IMR-90 (cell line): ENCODE measurements around the gene PDZD7. TPM values are rescaled to one million over a fixed set of nuclear protein-coding genes. Genes with fewer than 3 reads are reported as not detected.

Source experiments
- ATAC-seq: fragments of 200-7000 bp; cut with Tn5 transposase; 2 replicates; pipeline ENCODE4 v1.9.1; 2020; ENCODE audit warnings: low read depth, mild to moderate bottlenecking, moderate library complexity
- BruUV-seq: library from RNA; stranded (reverse); fragments of 400-500 nt; replicated peaks from 2 replicates; lab custom pipeline; 2021; lab: Mats Ljungman, UMichigan
- CTCF ChIA-PET: fragments of 300-600 bp; formaldehyde crosslinking; extraction: SDS; loops from one replicate; lab custom pipeline; 2021; ENCODE audit warnings: antibody characterized with exemption; lab: Yijun Ruan, JAX
- POLR2A ChIA-PET: fragments of 300-600 bp; sonication (Branson Sonifier 250); formaldehyde crosslinking; loops from one replicate; lab custom pipeline; 2022; ENCODE audit warnings: antibody characterized with exemption; ENCODE audit not compliant: unreplicated experiment; lab: Charles Lee
- DNase-seq: peaks from one replicate; pipeline ENCODE4 v3.0.0; 2013
- H2AFZ ChIP-seq: replicated peaks from 2 replicates; pipeline ENCODE3; 2013; ENCODE audit warnings: low read length, mild to moderate bottlenecking; ENCODE audit not compliant: poor library complexity
- H2AK5ac ChIP-seq: 2 replicates; pipeline ENCODE4 v1.6.1; 2013; ENCODE audit warnings: low read depth, low read length, inconsistent platforms
- H2AK9ac ChIP-seq: replicated peaks from 2 replicates; pipeline ENCODE3; 2013; ENCODE audit warnings: mild to moderate bottlenecking, low read depth, low read length, moderate library complexity; ENCODE audit not compliant: poor library complexity
- H2BK120ac ChIP-seq: 2 replicates; pipeline ENCODE4 v1.6.1; 2013; ENCODE audit warnings: low read depth, low read length, inconsistent platforms
- H2BK15ac ChIP-seq: 3 replicates; pipeline ENCODE4 v1.6.1; 2013; ENCODE audit warnings: low read depth, low read length, inconsistent platforms
- H2BK20ac ChIP-seq: 2 replicates; pipeline ENCODE4 v1.6.1; 2013; ENCODE audit warnings: low read depth, mild to moderate bottlenecking, inconsistent platforms, low read length, moderate library complexity
- H2BK5ac ChIP-seq: 2 replicates; pipeline ENCODE4 v1.6.1; 2013; ENCODE audit warnings: mild to moderate bottlenecking, low read depth, low read length, inconsistent platforms; ENCODE audit not compliant: poor library complexity, severe bottlenecking
- H3K14ac ChIP-seq: replicated peaks from 2 replicates; pipeline ENCODE4 v1.6.1; 2013; ENCODE audit warnings: low read depth, low read length, inconsistent platforms
- H3K18ac ChIP-seq: 2 replicates; pipeline ENCODE4 v1.6.1; 2013; ENCODE audit warnings: low read depth, low read length, control low read depth
- H3K23ac ChIP-seq: 2 replicates; pipeline ENCODE4 v1.6.1; 2013; ENCODE audit warnings: low read depth, low read length, inconsistent platforms
- H3K27ac ChIP-seq: 2 replicates; pipeline ENCODE4 v1.5.1; 2013; ENCODE audit warnings: mild to moderate bottlenecking, control low read depth, low read length; ENCODE audit not compliant: insufficient read depth
- H3K27me3 ChIP-seq: 2 replicates; pipeline ENCODE4 v1.6.1; 2013; ENCODE audit warnings: low read length; ENCODE audit not compliant: control insufficient read depth, insufficient read depth
- H3K36me3 ChIP-seq: 2 replicates; pipeline ENCODE4 v1.6.1; 2013; ENCODE audit warnings: low read length, mixed read lengths; ENCODE audit not compliant: control insufficient read depth, insufficient read depth
- H3K4ac ChIP-seq: 2 replicates; pipeline ENCODE4 v1.6.1; 2013; ENCODE audit warnings: low read depth, low read length, inconsistent platforms
- H3K4me1 ChIP-seq: 2 replicates; pipeline ENCODE4 v1.6.1; 2013; ENCODE audit warnings: low read length, mixed read lengths; ENCODE audit not compliant: control insufficient read depth, insufficient read depth
- H3K4me2 ChIP-seq: 2 replicates; pipeline ENCODE4 v1.6.1; 2013; ENCODE audit warnings: low read depth, mild to moderate bottlenecking, control low read depth, low read length, moderate library complexity
- H3K4me3 ChIP-seq: 2 replicates; pipeline ENCODE4 v1.5.1; 2013; ENCODE audit warnings: low read depth, mild to moderate bottlenecking, control low read depth, low read length, moderate library complexity; ENCODE audit not compliant: insufficient read depth
- H3K56ac ChIP-seq: 2 replicates; pipeline ENCODE4 v1.6.1; 2013; ENCODE audit warnings: low read length, inconsistent platforms; ENCODE audit not compliant: insufficient read depth; ENCODE audit errors: extremely low read depth
- H3K79me1 ChIP-seq, 2 experiments: 2 replicates each; pipeline ENCODE4 v1.6.1; 2013; ENCODE audit warnings: low read length in 2 of 2, inconsistent platforms in 1 of 2, low read depth in 1 of 2
- H3K9ac ChIP-seq: 2 replicates; pipeline ENCODE4 v1.6.1; 2013; ENCODE audit warnings: low read depth, low read length, control low read depth
- H3K9me1 ChIP-seq: 2 replicates; pipeline ENCODE4 v1.6.1; 2013; ENCODE audit warnings: low read length, inconsistent platforms; ENCODE audit not compliant: insufficient read depth
- H3K9me3 ChIP-seq: 2 replicates; pipeline ENCODE4 v1.6.1; 2013; ENCODE audit warnings: low read length; ENCODE audit not compliant: control insufficient read depth, insufficient read depth
- H4K20me1 ChIP-seq: 2 replicates; pipeline ENCODE4 v1.6.1; 2013; ENCODE audit warnings: low read length, inconsistent platforms; ENCODE audit not compliant: insufficient read depth
- H4K5ac ChIP-seq: 2 replicates; pipeline ENCODE4 v1.6.1; 2013; ENCODE audit warnings: mild to moderate bottlenecking, low read depth, low read length, control low read depth
- H4K8ac ChIP-seq, 2 experiments: 2 replicates each; pipeline ENCODE4 v1.6.1; 2013; ENCODE audit warnings: low read depth in 2 of 2, low read length in 2 of 2, control low read depth in 1 of 2, inconsistent platforms in 1 of 2
- H4K91ac ChIP-seq: 2 replicates; pipeline ENCODE4 v1.6.1; 2013; ENCODE audit warnings: low read depth, low read length, inconsistent platforms; ENCODE audit not compliant: insufficient read depth
- BHLHE40 ChIP-seq: fragments of 150-350 bp; IDR thresholded peaks from 2 replicates; pipeline ENCODE4 v1.6.1; 2016; ENCODE audit warnings: mild to moderate bottlenecking, low read depth, low read length
- CEBPB ChIP-seq: IDR thresholded peaks from 2 replicates; pipeline ENCODE4 v1.6.1; 2012; ENCODE audit warnings: low read depth, low read length, improper control_type of control experiment
- CHD1 ChIP-seq: IDR thresholded peaks from 2 replicates; pipeline ENCODE4 v1.6.1; 2012; ENCODE audit warnings: low read depth, low read length, improper control_type of control experiment
- FOS ChIP-seq: fragments of 150-350 bp; IDR thresholded peaks from 2 replicates; pipeline ENCODE4 v1.6.1; 2016; ENCODE audit warnings: low read depth, low read length
- MAFK ChIP-seq: IDR thresholded peaks from 2 replicates; pipeline ENCODE4 v1.6.1; 2012; ENCODE audit warnings: low read depth, low read length, improper control_type of control experiment
- MXI1 ChIP-seq: IDR thresholded peaks from 2 replicates; pipeline ENCODE4 v1.6.1; 2012; ENCODE audit warnings: low read depth, mild to moderate bottlenecking, low read length, moderate library complexity, borderline replicate concordance
- NFE2L2 ChIP-seq: fragments of 150-350 bp; IDR thresholded peaks from 2 replicates; pipeline ENCODE4 v1.6.1; 2016; ENCODE audit warnings: low read depth, mild to moderate bottlenecking, low read length
- POLR2A ChIP-seq: IDR thresholded peaks from 2 replicates; pipeline ENCODE4 v1.6.1; 2012; ENCODE audit warnings: mild to moderate bottlenecking, low read depth, low read length
- RAD21 ChIP-seq: IDR thresholded peaks from 2 replicates; pipeline ENCODE4 v1.6.1; 2012; ENCODE audit warnings: low read length, improper control_type of control experiment
- RCOR1 ChIP-seq: IDR thresholded peaks from 2 replicates; pipeline ENCODE4 v1.6.1; 2012; ENCODE audit warnings: mild to moderate bottlenecking, low read length, improper control_type of control experiment; ENCODE audit not compliant: insufficient replicate concordance
- RFX5 ChIP-seq: IDR thresholded peaks from 2 replicates; pipeline ENCODE4 v1.8.0; 2012; ENCODE audit warnings: low read depth, mild to moderate bottlenecking, low read length, moderate library complexity
- SMC3 ChIP-seq: fragments of 150-350 bp; IDR thresholded peaks from 2 replicates; pipeline ENCODE4 v1.6.1; 2016; ENCODE audit warnings: low read depth, mild to moderate bottlenecking, antibody characterized with exemption, low read length, moderate library complexity
- WGBS, 2 experiments: methylation state at CpG; one replicate each; pipeline versions ENCODE4 v1.1.5 to v1.1.7; 2013; ENCODE audit warnings: missing lambda C conversion rate in 2 of 2; ENCODE audit not compliant: insufficient read length in 1 of 2; ENCODE audit errors: extremely low coverage in 2 of 2; 5-methylcytosine and 5-hydroxymethylcytosine counted together
- dilution Hi-C: fragments of 300-500 bp; cut with HindIII; formaldehyde crosslinking; loops from one replicate; pipeline ENCODE4 v1.14.3; 2018; ENCODE audit warnings: low sequenced_read_pairs; ENCODE audit not compliant: unreplicated experiment
- in situ Hi-C: fragments of 300-500 bp; cut with MboI; formaldehyde crosslinking; loops from 3 replicates; pipeline ENCODE4 v1.14.3; 2019; ENCODE audit warnings: low sequenced_read_pairs, inconsistent platforms, mixed read lengths
- intact Hi-C: fragments of 100-400 bp; cut with micrococcal nuclease; formaldehyde crosslinking; loops from 2 replicates; pipeline ENCODE4 v1.10.0; 2022
- polyA plus RNA-seq, 3 experiments: library from polyadenylated mRNA; depleted of rRNA; stranded (reverse); fragments of >200 nt; gene quantifications; 2 replicates each; pipeline ENCODE4 v1.2.3, GENCODE V29; 2012; ENCODE audit warnings: low replicate concordance in 1 of 3
- total RNA-seq: library from RNA; depleted of rRNA; stranded (reverse); fragments of >200 nt; gene quantifications from 2 replicates; pipeline ENCODE4 v1.2.3, GENCODE V29; 2012
- TF ChIP-seq, protein P1 (sequence below): fragments of 150-350 bp; IDR thresholded peaks from 2 replicates; pipeline ENCODE4 v1.6.1; 2016; ENCODE audit warnings: low read depth, mild to moderate bottlenecking, low read length, moderate library complexity, borderline replicate concordance
- TF ChIP-seq, protein P2 (sequence below): fragments of 150-350 bp; IDR thresholded peaks from 2 replicates; pipeline ENCODE4 v1.6.1; 2017; ENCODE audit warnings: mild to moderate bottlenecking, antibody characterized with exemption, low read length, low read depth
- TF ChIP-seq, protein P3 (sequence below): conservative IDR thresholded peaks from 2 replicates; pipeline ENCODE4 v1.5.1; 2012; ENCODE audit warnings: mild to moderate bottlenecking, low read depth, low read length, improper control_type of control experiment

Gene PDZD7
- total and polyA plus RNA-seq, 2 of the 4 experiments (the other 2 are of a cell fraction): 0.90 to 1.5 TPM

DNA sequence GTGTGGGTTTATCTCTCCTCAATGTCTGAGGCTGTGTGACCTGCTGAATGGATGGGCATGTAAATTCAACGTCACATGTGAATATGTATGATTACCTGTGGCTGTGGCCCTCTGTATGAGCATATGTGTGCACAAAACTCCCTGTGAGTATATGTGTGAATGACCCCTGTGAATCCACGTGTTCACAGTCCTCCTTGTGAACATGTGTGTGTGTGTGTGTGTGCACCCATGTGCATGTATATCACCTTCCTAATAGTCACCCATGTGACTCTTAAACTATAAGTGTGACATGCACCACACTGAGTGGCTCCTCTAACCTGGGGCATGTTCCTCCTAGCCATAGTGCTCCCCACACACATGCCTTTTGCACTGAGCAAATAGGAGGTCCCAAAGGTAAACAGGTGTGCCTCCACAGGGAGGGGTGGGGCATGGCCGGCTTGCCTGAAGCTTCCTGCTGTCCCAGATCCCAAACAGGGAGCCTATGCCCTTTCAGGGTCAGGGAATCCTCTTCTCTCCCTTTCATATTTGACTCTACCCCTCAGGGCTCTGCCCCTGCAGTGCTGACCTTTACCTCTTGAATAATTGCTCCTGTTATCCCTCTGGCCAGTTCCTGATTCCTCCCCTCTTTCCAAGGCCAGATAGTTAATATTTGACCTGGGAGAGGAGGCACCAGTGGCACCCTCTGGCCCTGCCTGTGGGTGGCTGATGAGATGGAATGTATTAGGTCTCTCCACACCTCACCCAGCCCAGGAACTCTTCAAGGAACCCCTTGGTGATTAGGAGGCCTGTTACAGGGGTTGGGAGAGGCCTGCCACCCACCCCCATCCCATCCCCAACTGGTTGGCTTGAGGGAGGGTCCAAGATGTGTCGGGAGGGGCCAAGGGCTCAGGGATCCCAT, 59.8 kb downstream of the PDZD7 start:
- no peak for ATAC-seq
- CTCF ChIA-PET: no interaction called here
- TF ChIP-seq MAFK: no peak
- no peak for TF ChIP-seq RCOR1
- TF ChIP-seq BHLHE40: no peak
- TF ChIP-seq MXI1: no peak
- TF ChIP-seq, protein P1, sequence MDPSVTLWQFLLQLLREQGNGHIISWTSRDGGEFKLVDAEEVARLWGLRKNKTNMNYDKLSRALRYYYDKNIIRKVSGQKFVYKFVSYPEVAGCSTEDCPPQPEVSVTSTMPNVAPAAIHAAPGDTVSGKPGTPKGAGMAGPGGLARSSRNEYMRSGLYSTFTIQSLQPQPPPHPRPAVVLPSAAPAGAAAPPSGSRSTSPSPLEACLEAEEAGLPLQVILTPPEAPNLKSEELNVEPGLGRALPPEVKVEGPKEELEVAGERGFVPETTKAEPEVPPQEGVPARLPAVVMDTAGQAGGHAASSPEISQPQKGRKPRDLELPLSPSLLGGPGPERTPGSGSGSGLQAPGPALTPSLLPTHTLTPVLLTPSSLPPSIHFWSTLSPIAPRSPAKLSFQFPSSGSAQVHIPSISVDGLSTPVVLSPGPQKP: no peak
- TF ChIP-seq NFE2L2: no peak
- no peak for TF ChIP-seq CHD1
- no peak for TF ChIP-seq POLR2A
- no peak for TF ChIP-seq RAD21
- TF ChIP-seq SMC3: no peak
- TF ChIP-seq, protein P2, sequence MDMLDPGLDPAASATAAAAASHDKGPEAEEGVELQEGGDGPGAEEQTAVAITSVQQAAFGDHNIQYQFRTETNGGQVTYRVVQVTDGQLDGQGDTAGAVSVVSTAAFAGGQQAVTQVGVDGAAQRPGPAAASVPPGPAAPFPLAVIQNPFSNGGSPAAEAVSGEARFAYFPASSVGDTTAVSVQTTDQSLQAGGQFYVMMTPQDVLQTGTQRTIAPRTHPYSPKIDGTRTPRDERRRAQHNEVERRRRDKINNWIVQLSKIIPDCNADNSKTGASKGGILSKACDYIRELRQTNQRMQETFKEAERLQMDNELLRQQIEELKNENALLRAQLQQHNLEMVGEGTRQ: no peak
- TF ChIP-seq, protein P3, sequence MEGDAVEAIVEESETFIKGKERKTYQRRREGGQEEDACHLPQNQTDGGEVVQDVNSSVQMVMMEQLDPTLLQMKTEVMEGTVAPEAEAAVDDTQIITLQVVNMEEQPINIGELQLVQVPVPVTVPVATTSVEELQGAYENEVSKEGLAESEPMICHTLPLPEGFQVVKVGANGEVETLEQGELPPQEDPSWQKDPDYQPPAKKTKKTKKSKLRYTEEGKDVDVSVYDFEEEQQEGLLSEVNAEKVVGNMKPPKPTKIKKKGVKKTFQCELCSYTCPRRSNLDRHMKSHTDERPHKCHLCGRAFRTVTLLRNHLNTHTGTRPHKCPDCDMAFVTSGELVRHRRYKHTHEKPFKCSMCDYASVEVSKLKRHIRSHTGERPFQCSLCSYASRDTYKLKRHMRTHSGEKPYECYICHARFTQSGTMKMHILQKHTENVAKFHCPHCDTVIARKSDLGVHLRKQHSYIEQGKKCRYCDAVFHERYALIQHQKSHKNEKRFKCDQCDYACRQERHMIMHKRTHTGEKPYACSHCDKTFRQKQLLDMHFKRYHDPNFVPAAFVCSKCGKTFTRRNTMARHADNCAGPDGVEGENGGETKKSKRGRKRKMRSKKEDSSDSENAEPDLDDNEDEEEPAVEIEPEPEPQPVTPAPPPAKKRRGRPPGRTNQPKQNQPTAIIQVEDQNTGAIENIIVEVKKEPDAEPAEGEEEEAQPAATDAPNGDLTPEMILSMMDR: no peak
- no peak for TF ChIP-seq RFX5
- TF ChIP-seq CEBPB: no peak
- TF ChIP-seq FOS: no peak

More for the DNA sequence above, 59.8 kb downstream of the PDZD7 start:
- H4K8ac ChIP-seq: no peak overlapping the region
- no peaks in the 10 kb centered on the region for H3K9me3 ChIP-seq
- no peak overlapping the region for H3K9ac ChIP-seq
- H2BK5ac ChIP-seq: no peak overlapping the region
- peaks cover 12% of the 10 kb centered on the region; the same call in 1 of the 2 replicates for H3K9me1 ChIP-seq
- H3K27me3 ChIP-seq: no peaks in the 10 kb centered on the region
- H2AFZ ChIP-seq: no peak overlapping the region
- POLR2A ChIA-PET: no interaction called here
- 70% methylated on average over 3 of the region's 4 CpGs; no CpG with 5 or more reads in 1 of the 2 experiments for WGBS, 2 experiments
- no peak overlapping the region for H4K5ac ChIP-seq
- H3K27ac ChIP-seq: no peak overlapping the region
- H3K56ac ChIP-seq: no peak overlapping the region
- no peak overlapping the region for H3K14ac ChIP-seq
- no peaks in the 10 kb centered on the region for H4K20me1 ChIP-seq
- dilution Hi-C loops: no loop called here
- H3K4ac ChIP-seq: no peak overlapping the region
- H3K36me3 ChIP-seq: peaks cover 4% of the 10 kb centered on the region
- no peak overlapping the region for H3K4me3 ChIP-seq
- no peak overlapping the region for H3K4me2 ChIP-seq
- H2AK5ac ChIP-seq: no peak overlapping the region
- no peak overlapping the region for H2BK20ac ChIP-seq
- H3K79me1 ChIP-seq: no peaks in the 10 kb centered on the region
- H2AK9ac ChIP-seq: no peak overlapping the region
- H4K91ac ChIP-seq: no peak overlapping the region
- no peak overlapping the region; the same call in 1 of the 2 replicates for H3K23ac ChIP-seq
- no peak for DNase-seq
- no peak overlapping the region for H2BK15ac ChIP-seq
- no TSS peak for BruUV-seq
- intact Hi-C loops: no loop called here
- H3K4me1 ChIP-seq: peaks cover 6% of the 10 kb centered on the region
- in situ Hi-C loops: no loop called here
- no peak overlapping the region for H3K18ac ChIP-seq
- H2BK120ac ChIP-seq: no peak overlapping the region
